Ascending aorta (tissue), 2 donors: Measurements from ENCODE around the gene IFNL4. TPM values are rescaled to one million over a fixed set of nuclear protein-coding genes. Genes with fewer than 3 reads are reported as not detected.

ENCODE experiments used
- DNase-seq, 2 donors: peaks; one replicate each; pipeline ENCODE4 v3.0.0-alpha.2; 2019; ENCODE audit warnings: low spot score in 2 of 2
- H3K27ac ChIP-seq, 2 donors: fragments of 200-600 bp; sonication (generic); one replicate each; pipeline ENCODE4 v1.5.1; 2016 to 2017; ENCODE audit warnings: mild to moderate bottlenecking in 1 of 2
- H3K27me3 ChIP-seq: fragments of 200-600 bp; sonication (generic); one replicate; pipeline ENCODE4 v1.5.1; 2017
- H3K36me3 ChIP-seq, 2 donors: fragments of 200-600 bp; sonication (generic); one replicate each; pipeline ENCODE4 v1.5.1; 2016
- H3K4me1 ChIP-seq, 2 donors: fragments of 200-600 bp; sonication (generic); one replicate each; pipeline ENCODE4 v1.5.1; 2016 to 2017; ENCODE audit warnings: mild to moderate bottlenecking in 1 of 2
- H3K4me3 ChIP-seq, 2 donors: fragments of 200-600 bp; sonication (generic); one replicate each; pipeline ENCODE4 v1.5.1; 2016 to 2017; ENCODE audit warnings: mild to moderate bottlenecking in 1 of 2
- H3K9me3 ChIP-seq, 2 donors: fragments of 200-600 bp; sonication (generic); one replicate each; pipeline ENCODE4 v1.5.1; 2016
- CTCF ChIP-seq, 3 experiments: fragments of 200-600 bp in 2 of 3; fragments of 450-650 bp in 1 of 3; sonication (generic) in 2 of 3; IDR thresholded peaks; one replicate each; pipeline ENCODE4 v1.5.1; 2016 to 2019; ENCODE audit warnings: antibody characterized with exemption in 3 of 3, mild to moderate bottlenecking in 1 of 3, moderate library complexity in 1 of 3
- intact Hi-C: fragments of 100-400 bp; cut with DNase I; formaldehyde crosslinking; loops from one replicate; pipeline ENCODE4 v1.15.1; 2023
- total RNA-seq: library from RNA; depleted of rRNA; stranded (reverse); fragments of >200 nt; gene quantifications from one replicate; pipeline ENCODE4 v1.1.0, GENCODE V29; 2016

The IFNL4 gene
- total RNA-seq, 1 donor from 2014 or later: not detected

DNA sequence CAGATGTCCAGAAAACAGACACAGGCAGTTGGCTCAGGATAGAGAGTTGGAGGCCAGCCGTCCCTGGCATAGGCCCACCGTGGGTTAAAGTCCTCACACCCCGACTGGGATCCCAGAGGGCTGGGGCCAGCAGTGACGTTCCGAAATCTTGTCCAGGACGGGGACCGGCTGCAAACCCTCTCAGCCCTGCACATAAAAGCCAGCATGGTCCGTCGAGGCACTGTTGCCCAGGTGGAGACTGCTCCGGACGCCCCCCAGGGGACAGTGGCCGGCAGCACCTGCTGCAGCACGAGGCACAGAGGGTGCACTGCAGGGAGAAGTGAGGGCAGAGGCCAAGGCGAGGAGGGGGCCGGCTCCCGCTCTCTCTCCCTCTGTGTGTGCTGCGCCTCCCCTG is 15.3 kb upstream of the IFNL4 start:
- DNase-seq: no peak
- Histone ChIP-seq H3K27me3 (no peaks in the 10 kb centered on the region), H3K4me3 (no peak overlapping the region), H3K9me3 (no peaks in the 10 kb centered on the region), H3K27ac (no peak overlapping the region), H3K4me1 (no peaks in the 10 kb centered on the region), H3K36me3 (no peaks in the 10 kb centered on the region)
- TF ChIP-seq CTCF (IDR thresholded peaks at IDR 0.05): no peak
- intact Hi-C loops: no loop called here

- Histone ChIP-seq H3K27ac (no peak overlapping the region), H3K4me3 (no peak overlapping the region), H3K9me3 (no peaks in the 10 kb centered on the region), H3K27me3 (no peaks in the 10 kb centered on the region), H3K4me1 (no peaks in the 10 kb centered on the region), H3K36me3 (no peaks in the 10 kb centered on the region)
- DNase-seq: no peak
- intact Hi-C loops: no loop called here
- no peak for TF ChIP-seq CTCF (IDR thresholded peaks at IDR 0.05)
Observed at GRCh38 chr19:39262496-39262895, 13.8 kb upstream of the IFNL4 start.

DNA sequence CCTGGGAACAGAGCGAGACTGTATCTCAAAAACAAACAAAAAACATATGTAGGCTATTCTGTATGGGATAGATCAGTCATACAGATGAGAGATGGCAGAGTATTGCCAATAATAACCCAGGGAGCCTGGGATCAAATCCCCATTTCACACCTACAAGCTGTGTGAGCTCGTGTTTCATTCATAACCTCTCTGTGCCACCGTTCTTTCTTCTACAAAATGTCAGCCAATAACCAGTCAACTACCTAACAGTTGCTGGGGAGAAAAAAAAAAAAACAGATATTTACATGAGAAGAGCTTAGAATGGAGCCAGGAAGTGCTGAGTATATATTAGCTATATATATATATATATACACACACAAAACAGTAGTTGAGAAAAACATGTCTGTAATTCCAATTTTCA is 13.0 kb upstream of the IFNL4 start:
- H3K27me3 ChIP-seq: no peaks in the 10 kb centered on the region

GRCh38 chr19:39257227-39257626 is 8.6 kb upstream of the IFNL4 start:
- H3K27me3 ChIP-seq: no peaks in the 10 kb centered on the region

More for the DNA sequence above, 13.0 kb upstream of the IFNL4 start:
- DNase-seq: no peak
- H3K9me3 ChIP-seq: no peaks in the 10 kb centered on the region
- H3K36me3 ChIP-seq: no peaks in the 10 kb centered on the region
- no peak overlapping the region for H3K4me3 ChIP-seq
- no peaks in the 10 kb centered on the region for H3K4me1 ChIP-seq
- H3K27ac ChIP-seq: no peak overlapping the region
- intact Hi-C loops: no loop called here
- no peak for TF ChIP-seq CTCF (IDR thresholded peaks at IDR 0.05)

GRCh38 chr19:39254531-39255345 is 6.1 kb upstream of the IFNL4 start:
- Histone ChIP-seq H3K36me3 (no peaks in the 10 kb centered on the region), H3K4me1 (no peaks in the 10 kb centered on the region)
- intact Hi-C loops: no loop called here

More at GRCh38 chr19:39257227-39257626, 8.6 kb upstream of the IFNL4 start:
- no peak for TF ChIP-seq CTCF (IDR thresholded peaks at IDR 0.05)
- Histone ChIP-seq H3K9me3 (no peaks in the 10 kb centered on the region), H3K27ac (no peak overlapping the region), H3K36me3 (no peaks in the 10 kb centered on the region), H3K4me3 (no peak overlapping the region), H3K4me1 (no peaks in the 10 kb centered on the region)
- no peak for DNase-seq
- intact Hi-C loops: no loop called here

More at GRCh38 chr19:39254531-39255345, 6.1 kb upstream of the IFNL4 start:
- no peak for DNase-seq
- Histone ChIP-seq H3K27me3 (no peaks in the 10 kb centered on the region), H3K9me3 (no peaks in the 10 kb centered on the region), H3K27ac (no peak overlapping the region), H3K4me3 (no peak overlapping the region)
- no peak for TF ChIP-seq CTCF (IDR thresholded peaks at IDR 0.05)
